Uterus (tissue), 4 donors: ENCODE measurements around the gene CACHD1. TPM values are rescaled to one million over a fixed set of nuclear protein-coding genes. Genes with fewer than 3 reads are reported as not detected.

Source experiments
- DNase-seq, 2 donors: peaks; one replicate each; pipeline ENCODE4 v3.0.0-alpha.2; 2019 to 2020
- H3K27ac ChIP-seq, 2 donors: fragments of 200-600 bp; sonication (generic); 1 replicate in 1 of 2; 2 replicates in 1 of 2; pipeline ENCODE4 v1.5.1; 2016 to 2018
- H3K27me3 ChIP-seq, 2 donors: fragments of 200-600 bp; sonication (generic); one replicate each; pipeline ENCODE4 v1.5.1; 2018 to 2019; ENCODE audit warnings: control low read depth in 1 of 2
- H3K36me3 ChIP-seq, 2 donors: fragments of 200-600 bp; sonication (generic); one replicate each; pipeline ENCODE4 v1.5.1; 2019; ENCODE audit warnings: control low read depth in 1 of 2
- H3K4me1 ChIP-seq, 2 donors: fragments of 200-600 bp; sonication (generic); one replicate each; pipeline ENCODE4 v1.5.1; 2018 to 2019; ENCODE audit warnings: control low read depth in 1 of 2
- H3K4me3 ChIP-seq, 2 donors: fragments of 200-600 bp; sonication (generic); 1 replicate in 1 of 2; 2 replicates in 1 of 2; pipeline ENCODE4 v1.5.1; 2018 to 2019; ENCODE audit warnings: mild to moderate bottlenecking in 1 of 2
- H3K9me3 ChIP-seq, 2 donors: fragments of 200-600 bp; sonication (generic); one replicate each; pipeline ENCODE4 v1.5.1; 2019; ENCODE audit warnings: control low read depth in 1 of 2
- POLR2A ChIP-seq, 2 donors: fragments of 450-650 bp; IDR thresholded peaks; one replicate each; pipeline ENCODE4 v1.6.1; 2016; ENCODE audit warnings: antibody characterized with exemption in 2 of 2, mild to moderate bottlenecking in 1 of 2, moderate library complexity in 1 of 2
- intact Hi-C: fragments of 100-400 bp; cut with DNase I; formaldehyde crosslinking; loops from one replicate; pipeline ENCODE4 v1.15.1; 2023; ENCODE audit warnings: low total_unique reads
- total RNA-seq, 4 donors: library from RNA; depleted of rRNA in 3 of 4; stranded (reverse); fragments of >200 nt in 3 of 4; gene quantifications; one replicate each; pipeline versions ENCODE4 v1.1.0 to v1.2.4, GENCODE V29; 2014 to 2023
- TF ChIP-seq, protein P1 (sequence below), 4 experiments: fragments of 200-600 bp in 2 of 4; fragments of 450-650 bp in 2 of 4; sonication (generic) in 2 of 4; IDR thresholded peaks; one replicate each; pipeline ENCODE4 v1.5.1; 2016 to 2019; ENCODE audit warnings: antibody characterized with exemption in 4 of 4, mild to moderate bottlenecking in 2 of 4, moderate library complexity in 1 of 4
- donor health status: DM: yes; HTN: yes; CAD: no.

Gene CACHD1
- total RNA-seq, 4 donors from 2014 or later, result 19.2 to 39.9 (median 28.8) TPM

DNA sequence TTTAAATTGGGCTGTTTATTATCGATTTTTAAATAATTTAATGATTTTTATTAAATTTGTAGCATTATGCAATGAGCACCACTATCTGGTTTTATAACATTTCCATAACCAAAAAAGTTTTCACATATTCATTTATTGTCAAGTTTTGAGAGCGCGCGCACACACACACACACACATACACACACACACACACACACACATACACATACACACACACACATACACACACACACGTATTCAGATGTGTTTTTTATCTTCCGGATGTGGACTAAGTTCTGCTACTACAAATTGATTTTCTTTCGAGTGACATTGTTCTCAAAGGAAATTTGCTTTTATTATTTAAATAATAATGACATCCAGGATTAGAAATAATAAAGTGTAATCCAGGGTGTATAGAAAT is 16.3 kb downstream of the CACHD1 start:
- Histone ChIP-seq H3K27ac (no peak overlapping the region), H3K27me3 (no peaks in the 10 kb centered on the region), H3K9me3 (no peaks in the 10 kb centered on the region), H3K4me1 (peaks cover 0 to 3% of the 10 kb centered on the region in 2 donors), H3K36me3 (no peaks in the 10 kb centered on the region), H3K4me3 (no peak overlapping the region)
- TF ChIP-seq, protein P1, sequence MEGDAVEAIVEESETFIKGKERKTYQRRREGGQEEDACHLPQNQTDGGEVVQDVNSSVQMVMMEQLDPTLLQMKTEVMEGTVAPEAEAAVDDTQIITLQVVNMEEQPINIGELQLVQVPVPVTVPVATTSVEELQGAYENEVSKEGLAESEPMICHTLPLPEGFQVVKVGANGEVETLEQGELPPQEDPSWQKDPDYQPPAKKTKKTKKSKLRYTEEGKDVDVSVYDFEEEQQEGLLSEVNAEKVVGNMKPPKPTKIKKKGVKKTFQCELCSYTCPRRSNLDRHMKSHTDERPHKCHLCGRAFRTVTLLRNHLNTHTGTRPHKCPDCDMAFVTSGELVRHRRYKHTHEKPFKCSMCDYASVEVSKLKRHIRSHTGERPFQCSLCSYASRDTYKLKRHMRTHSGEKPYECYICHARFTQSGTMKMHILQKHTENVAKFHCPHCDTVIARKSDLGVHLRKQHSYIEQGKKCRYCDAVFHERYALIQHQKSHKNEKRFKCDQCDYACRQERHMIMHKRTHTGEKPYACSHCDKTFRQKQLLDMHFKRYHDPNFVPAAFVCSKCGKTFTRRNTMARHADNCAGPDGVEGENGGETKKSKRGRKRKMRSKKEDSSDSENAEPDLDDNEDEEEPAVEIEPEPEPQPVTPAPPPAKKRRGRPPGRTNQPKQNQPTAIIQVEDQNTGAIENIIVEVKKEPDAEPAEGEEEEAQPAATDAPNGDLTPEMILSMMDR (IDR thresholded peaks at IDR 0.05), result no peak
- no peak for TF ChIP-seq POLR2A (IDR thresholded peaks at IDR 0.05)
- no peak for DNase-seq
- intact Hi-C loops, result no loop called here

DNA sequence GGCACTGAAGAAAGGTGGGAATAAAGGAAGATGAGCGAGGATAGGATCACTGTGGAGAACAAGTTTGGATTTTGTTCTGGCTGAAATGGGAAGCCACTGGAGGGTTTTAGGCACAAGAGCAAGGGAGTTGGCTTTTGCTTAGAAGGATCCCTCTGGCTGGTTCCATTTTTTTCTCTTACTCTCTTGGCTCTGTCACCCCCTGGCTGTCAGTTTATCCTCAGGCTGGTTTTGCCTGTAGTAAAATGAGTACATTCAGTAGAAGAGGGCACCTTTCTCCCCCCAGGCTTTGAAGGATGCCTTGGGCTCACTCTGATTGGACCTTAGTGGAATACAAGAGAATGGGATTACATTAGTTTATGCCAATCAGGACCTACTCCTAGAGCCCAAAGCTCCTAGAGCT is 17.1 kb downstream of the CACHD1 start:
- no peak overlapping the region for H3K27ac ChIP-seq
- no peaks in the 10 kb centered on the region for H3K27me3 ChIP-seq
- H3K4me1 ChIP-seq, result no peaks in the 10 kb centered on the region
- H3K9me3 ChIP-seq, result no peaks in the 10 kb centered on the region
- no peaks in the 10 kb centered on the region for H3K36me3 ChIP-seq
- H3K4me3 ChIP-seq, result no peak overlapping the region
- intact Hi-C loops, result no loop called here
- TF ChIP-seq, protein P1 (IDR thresholded peaks at IDR 0.05), result no peak
- no peak for TF ChIP-seq POLR2A (IDR thresholded peaks at IDR 0.05)
- DNase-seq, result no peak

DNA sequence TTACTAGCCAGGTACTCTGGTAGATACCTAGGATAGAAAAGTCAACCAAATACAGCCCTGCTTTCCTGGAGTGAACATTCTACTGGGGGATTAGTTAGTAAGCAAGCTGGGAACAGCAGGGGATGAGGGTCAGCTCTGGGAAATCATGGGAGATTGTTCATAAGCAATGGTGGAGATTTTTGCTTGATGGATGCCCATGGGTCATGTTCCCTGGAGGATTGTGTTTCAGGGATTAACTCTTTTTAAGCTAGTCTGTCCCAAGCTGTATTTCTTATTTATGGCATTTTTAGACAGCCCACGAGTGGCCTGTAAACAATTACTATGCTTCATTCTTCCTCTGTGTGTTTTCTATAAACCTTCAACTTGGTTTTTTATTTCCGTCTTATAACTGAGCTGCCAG is 18.9 kb downstream of the CACHD1 start:
- Histone ChIP-seq H3K9me3 (no peaks in the 10 kb centered on the region), H3K4me3 (no peak overlapping the region), H3K27me3 (no peaks in the 10 kb centered on the region), H3K36me3 (no peaks in the 10 kb centered on the region), H3K4me1 (no peaks in the 10 kb centered on the region), H3K27ac (no peak overlapping the region)
- DNase-seq, result no peak
- intact Hi-C loops, result no loop called here
- TF ChIP-seq, protein P1 (IDR thresholded peaks at IDR 0.05), result no peak
- TF ChIP-seq POLR2A (IDR thresholded peaks at IDR 0.05), result no peak

DNA sequence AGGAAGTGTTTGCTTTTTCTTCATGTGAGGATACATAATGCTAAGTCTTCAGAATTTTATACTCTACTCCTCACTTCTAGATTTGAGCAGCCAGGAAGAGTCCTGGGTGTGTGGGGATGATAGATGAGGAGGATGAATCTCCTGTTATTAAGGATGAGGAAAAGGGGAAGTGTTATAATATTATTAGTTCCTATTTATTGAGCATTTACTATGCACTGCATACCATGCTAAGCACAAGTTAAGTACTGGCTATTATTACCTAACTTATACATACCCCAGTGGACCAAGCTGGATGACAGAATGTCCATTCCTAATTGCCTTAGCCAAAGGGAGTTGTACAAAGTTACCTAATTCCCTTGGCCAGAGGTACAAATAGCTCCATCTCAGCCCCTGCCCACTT is 19.8 kb downstream of the CACHD1 start:
- no peaks in the 10 kb centered on the region for H3K4me1 ChIP-seq
- intact Hi-C loops, result no loop called here
- no peaks in the 10 kb centered on the region for H3K27me3 ChIP-seq
- no peak for TF ChIP-seq POLR2A (IDR thresholded peaks at IDR 0.05)
- TF ChIP-seq, protein P1 (IDR thresholded peaks at IDR 0.05), result no peak
- H3K27ac ChIP-seq, result peak overlapping the region in 1 of 2 donors; percentile 4
- no peak for DNase-seq
- no peaks in the 10 kb centered on the region for H3K9me3 ChIP-seq
- H3K36me3 ChIP-seq, result no peaks in the 10 kb centered on the region
- H3K4me3 ChIP-seq, result no peak overlapping the region

DNA sequence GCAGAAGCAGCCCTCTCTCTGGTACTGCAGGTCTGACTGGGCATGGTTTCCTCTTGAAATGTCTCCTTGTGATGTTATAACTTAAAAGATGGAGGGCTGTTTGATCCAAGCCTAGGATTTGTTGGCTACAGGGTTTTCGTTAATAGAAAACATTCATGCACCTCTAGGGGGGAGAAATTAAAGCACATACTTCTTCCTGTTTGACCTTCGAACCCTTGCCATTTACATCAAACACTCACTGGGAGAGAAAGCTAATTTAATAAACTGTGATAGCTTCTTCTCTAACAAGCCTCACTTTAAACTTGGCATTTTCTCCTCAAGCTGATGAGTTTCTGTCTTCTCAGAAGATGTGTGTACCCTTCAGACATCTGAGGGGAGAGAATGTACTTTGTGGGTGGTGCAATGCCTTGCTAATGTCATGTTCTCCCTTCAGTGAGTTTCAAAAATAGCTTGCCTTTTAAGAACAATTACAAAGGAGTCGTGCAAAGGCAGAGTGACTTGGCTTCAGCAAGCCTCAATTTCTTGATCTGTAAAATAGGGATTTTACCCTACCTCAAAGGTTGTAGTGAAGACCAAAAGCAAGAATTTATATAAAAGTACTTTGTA is 20.4 kb downstream of the CACHD1 start:
- H3K9me3 ChIP-seq, result no peaks in the 10 kb centered on the region
- no peak for DNase-seq
- H3K4me3 ChIP-seq, result no peak overlapping the region
- no peaks in the 10 kb centered on the region for H3K4me1 ChIP-seq
- H3K36me3 ChIP-seq, result no peaks in the 10 kb centered on the region
- H3K27me3 ChIP-seq, result no peaks in the 10 kb centered on the region
- TF ChIP-seq, protein P1 (IDR thresholded peaks at IDR 0.05), result no peak
- no peak for TF ChIP-seq POLR2A (IDR thresholded peaks at IDR 0.05)
- intact Hi-C loops, result no loop called here
- H3K27ac ChIP-seq, result peak overlapping the region in 1 of 2 donors; percentile 4
